GM21381 (cell line): Measurements from ENCODE around the gene ABCA9.
"Not testable (repeated sequence)": the region's sequence is repeated elsewhere in the genome, so short reads cannot be mapped to it uniquely, and the experiment has no call there.

Experiments
- ATAC-seq: cut with Tn5 transposase; IDR thresholded peaks from one replicate; pipeline ENCODE4 v1.9.1; 2021; ENCODE audit warnings: mild to moderate bottlenecking, moderate library complexity; ENCODE audit not compliant: unreplicated experiment

Gene ABCA9

GRCh38 chr17:69044371-69044770 lies 16.4 kb downstream of the ABCA9 start:
- ATAC-seq, result no peak

DNA sequence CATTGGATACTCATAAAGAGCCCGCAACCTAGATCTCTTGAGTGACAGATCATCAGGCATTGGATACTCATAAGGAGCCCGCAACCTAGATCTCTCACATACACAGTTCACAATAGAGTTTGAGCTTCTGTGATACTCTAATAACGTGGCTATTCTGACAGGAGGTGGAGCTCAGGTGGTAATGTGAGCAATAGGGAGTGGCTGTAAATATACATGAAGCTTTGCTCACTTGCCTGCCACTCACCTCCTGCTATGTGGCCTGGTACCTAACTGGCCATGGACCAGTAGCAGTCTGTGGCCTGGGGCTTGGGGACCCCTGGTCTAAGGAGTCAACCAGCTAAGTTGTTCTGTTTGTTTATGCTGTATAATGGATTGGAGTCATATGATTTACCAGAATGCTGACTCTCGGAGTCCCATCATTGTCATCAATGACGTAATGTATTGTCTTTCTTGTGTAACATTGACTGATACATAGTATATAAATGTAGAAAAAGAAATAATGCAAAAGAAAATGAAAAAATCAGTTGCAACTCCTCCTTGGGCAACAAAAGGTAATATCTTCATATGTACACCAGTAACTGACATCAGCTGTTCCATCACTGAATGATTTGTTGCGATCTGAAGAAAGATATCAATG lies 17.5 kb downstream of the ABCA9 start:
- ATAC-seq, result no peak

GRCh38 chr17:69042308-69042707 lies 18.4 kb downstream of the ABCA9 start:
- ATAC-seq, result no peak

DNA sequence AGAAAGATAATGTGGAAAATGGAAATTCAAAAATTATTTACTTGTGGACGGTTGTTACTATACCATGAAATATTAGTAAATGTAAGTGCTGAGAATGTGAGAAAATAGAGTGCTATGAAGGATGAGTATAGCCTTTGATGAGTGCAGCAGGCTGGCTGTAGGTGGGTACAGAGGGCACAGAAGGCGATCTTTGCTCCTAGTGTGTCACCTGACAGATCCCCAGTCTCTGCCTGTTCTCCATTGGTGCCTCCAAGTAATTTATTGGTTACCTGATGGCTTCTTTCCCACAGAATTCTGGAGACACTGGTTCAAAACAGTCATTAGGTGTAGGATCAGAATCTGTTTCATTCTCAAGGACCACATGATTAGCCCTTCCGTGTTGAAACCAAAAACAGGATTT lies 28.9 kb downstream of the ABCA9 start:
- ATAC-seq, result no peak

DNA sequence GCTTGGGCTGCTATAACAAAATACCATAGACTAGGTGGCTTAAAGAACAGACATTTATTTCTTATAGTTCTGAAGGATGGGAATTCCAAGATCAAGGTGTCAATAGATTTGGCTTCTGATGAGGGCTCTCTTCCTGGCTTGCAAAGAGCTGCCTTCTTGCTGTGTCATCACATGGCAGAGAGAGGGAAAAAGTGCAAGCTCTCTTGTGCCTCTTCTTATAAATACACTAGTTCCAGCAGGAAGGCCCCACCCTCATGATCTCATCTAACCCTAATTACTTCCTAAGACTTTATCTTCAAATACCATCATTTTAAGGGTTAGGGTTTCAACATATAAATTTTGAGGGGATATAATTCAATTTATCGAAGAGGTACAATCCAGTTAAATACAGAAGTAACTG lies 30.6 kb downstream of the ABCA9 start:
- no peak for ATAC-seq

DNA sequence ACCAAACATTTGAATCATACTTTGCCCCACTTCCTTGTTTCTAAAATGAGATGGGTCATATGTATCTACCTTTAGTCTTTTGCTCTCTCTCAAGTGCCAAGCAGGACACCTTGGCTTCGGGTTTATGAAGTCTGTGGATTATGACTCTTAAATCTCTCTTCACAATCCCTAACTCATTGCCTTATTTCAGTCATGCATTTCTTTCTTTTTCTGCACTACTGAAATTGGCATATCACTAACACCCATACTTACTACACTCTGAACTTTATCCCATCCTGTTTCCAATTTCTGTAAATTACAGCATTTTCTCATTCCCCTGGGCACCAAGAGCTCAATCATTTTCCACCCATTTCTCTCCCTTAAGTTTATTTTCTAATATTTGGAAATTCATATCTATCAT lies 42.0 kb downstream of the ABCA9 start:
- ATAC-seq, result no peak

DNA sequence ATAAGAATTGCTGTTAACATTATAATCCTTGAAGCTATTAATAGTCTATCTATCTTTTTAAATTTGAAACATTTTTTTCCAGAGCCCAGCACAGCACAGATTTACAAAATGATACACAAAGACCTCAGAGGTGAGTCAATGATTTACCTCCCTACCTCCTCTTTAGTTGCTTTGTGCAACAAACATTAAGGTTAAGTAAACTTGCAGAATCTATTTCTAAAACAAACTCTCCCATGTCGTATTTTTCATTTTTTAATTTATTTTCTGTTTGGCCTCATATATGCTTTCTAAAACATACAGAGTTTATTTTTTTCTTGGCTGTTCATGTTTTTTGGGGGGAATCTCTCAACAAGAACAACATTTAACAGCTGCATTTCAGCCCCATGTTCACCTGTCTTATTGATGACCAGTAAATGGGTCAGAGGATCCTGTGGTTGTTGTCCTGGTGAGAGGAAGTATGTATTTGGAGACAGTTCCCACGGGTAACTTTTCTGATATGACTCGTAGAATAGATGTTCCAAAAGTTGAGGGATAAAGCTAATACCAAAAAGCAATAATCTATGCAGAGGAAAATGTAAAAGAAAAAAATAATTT lies 42.6 kb downstream of the ABCA9 start:
- ATAC-seq, result no peak

- no peak for ATAC-seq
These were observed 45.1 kb downstream of the ABCA9 start for GRCh38 chr17:69015631-69016030.

GRCh38 chr17:69012895-69013805 lies 47.6 kb downstream of the ABCA9 start:
- no peak for ATAC-seq

GRCh38 chr17:69009930-69010329 lies 50.8 kb downstream of the ABCA9 start:
- ATAC-seq, result no peak

- not testable (repeated sequence) for ATAC-seq
These were observed 56.0 kb downstream of the ABCA9 start for GRCh38 chr17:69004759-69005158.

DNA sequence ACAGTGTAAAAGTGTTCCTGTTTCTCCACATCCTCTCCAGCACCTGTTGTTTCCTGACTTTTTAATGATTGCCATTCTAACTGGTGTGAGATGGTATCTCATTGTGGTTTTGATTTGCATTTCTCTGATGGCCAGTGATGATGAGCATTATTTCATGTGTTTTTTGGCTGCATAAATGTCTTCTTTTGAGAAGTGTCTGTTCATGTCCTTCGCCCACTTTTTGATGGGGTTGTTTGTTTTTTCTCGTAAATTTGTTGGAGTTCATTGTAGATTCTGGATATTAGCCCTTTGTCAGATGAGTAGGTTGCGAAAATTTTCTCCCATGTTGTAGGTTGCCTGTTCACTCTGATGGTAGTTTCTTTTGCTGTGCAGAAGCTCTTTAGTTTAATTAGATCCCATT lies 61.0 kb downstream of the ABCA9 start:
- ATAC-seq, result not testable (repeated sequence)

GRCh38 chr17:68993112-68993511 lies 67.6 kb downstream of the ABCA9 start:
- ATAC-seq, result no peak

GRCh38 chr17:68987966-68988365 lies 72.8 kb downstream of the ABCA9 start:
- no peak for ATAC-seq

DNA sequence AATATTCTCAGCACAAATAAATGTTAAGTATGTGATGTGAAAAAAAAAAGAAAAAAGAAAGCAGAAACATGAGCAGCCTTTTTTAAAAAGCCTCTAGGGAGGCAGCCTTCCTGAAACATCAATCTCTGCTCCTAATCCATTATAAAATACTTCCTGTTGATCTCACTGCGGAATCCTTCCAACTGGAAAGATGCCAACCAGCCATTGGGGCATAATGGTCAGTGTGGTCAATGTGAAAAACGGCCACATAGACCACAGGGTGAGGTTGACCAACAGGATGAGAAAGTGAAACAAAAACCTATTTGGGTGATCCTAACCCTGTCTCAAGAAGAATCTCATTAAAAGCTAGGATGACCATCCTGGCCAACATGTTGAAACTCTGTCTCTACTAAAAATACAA lies 79.4 kb downstream of the ABCA9 start:
- ATAC-seq, result peak; percentile 87

DNA sequence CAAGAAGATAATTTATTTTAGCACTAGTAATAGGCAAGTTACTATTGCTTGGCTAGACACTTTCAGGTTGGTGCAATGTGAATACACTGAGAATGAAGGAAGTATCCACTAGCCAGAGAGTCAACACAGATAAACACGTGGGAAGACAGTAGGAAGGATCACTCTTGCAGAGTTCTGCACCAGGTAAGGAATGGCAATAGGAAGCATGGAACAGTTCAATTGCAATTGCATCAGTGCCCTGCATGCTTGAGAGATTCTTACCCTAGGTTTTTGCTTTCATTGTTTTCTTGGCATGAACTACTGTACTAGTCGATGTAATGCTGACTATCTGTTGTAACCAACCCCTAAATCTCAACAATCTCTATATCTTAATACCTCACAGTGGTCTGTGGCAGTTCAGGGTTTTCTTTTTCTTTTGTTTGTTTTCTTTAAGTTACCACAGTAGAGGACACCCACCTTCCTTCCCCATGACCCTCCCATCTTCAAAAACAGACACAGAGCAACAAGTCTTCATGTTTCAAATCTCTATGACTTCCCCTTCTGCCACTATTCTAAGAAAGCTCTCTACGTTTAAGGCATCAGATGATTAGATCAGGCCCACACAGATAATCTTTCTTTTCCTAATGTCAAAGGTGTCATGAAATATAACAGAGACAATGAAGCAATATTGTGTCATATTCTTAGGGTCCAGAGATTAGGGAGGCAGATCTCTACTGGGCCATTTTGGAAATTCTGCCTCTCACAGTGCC lies 87.5 kb downstream of the ABCA9 start:
- no peak for ATAC-seq

- ATAC-seq, result no peak
These were observed 88.5 kb downstream of the ABCA9 start for GRCh38 chr17:68972119-68972704.

DNA sequence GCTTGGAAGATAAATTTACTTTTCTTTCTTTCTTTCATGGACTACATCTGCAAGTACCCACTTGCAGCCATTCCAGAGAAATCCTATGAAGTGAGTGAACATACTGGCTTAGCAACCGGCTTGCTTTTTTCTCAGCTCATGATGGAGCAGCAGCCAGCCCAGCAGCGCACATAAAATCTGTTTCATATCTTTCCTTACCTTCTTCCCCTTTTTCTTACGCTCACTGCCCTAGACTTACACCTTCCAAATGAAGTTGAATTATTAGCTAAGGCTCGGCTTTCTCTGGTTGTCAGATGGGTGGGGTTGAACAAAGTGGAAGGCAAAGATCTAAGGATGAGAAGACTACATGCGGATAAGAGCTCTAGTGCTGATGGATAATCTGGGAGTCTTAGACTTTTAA lies 91.6 kb downstream of the ABCA9 start:
- ATAC-seq, result no peak

DNA sequence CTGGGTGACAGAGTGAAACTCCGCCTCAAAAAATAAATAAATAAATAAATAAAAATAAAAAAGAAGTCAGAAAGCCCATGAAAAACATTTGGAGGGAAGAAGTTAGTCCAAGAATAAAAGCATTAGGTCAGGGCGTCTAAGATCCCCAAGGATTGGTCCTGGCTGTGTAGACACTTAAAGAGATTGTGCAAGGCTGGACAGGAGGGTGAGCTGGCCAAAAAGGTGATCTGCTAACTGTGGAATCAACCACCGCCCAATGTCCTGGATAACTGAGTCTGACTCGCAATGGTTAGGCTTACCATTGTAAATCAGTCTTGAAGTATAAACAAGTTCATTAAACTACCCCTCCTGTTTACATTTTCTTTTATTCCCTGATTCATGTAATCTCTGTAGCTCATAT lies 96.8 kb downstream of the ABCA9 start:
- no peak for ATAC-seq

DNA sequence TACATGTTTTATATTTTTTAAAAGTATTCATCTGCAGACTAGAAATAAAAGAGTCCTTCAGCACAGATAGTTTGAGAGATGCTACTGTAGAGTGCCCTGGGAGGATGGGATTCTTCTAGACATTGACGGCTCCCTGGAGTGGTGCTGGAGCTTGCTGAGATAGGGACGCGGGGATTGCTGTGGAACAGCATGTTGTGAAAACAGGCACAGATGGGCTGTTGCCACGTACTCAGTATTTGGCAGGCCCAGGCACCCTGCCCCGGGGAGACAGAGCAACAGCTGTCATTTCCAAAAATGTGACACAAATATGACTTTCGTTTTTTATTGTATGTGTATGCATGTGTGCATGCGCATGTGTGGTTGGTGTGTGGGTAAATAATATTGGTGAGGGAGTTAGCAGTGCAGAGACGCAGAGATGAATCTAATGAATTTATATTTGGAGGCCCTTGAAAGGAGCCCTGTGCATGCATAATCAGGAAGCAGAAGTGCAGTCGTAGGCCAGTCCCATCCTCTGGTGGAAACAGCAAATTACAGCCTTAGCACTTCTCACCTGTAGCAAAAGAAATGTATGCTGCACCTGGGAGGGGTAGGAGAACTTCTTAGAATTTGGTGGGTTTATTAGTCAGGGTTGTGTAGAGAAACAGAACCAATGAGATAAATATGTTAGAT lies 99.4 kb downstream of the ABCA9 start:
- ATAC-seq, result no peak
